Adrenal gland (tissue), 5 donors: Measurements from ENCODE around the gene LGR5.

Experiments
- POLR2A ChIP-seq, 2 donors: fragments of 450-650 bp; IDR thresholded peaks; one replicate each; pipeline ENCODE4 v1.6.1; 2017; ENCODE audit warnings: antibody characterized with exemption in 2 of 2, mild to moderate bottlenecking in 2 of 2, moderate library complexity in 1 of 2
- TF ChIP-seq, protein P1 (sequence below), 6 experiments: fragments of 450-650 bp in 4 of 6; fragments of 200-600 bp in 2 of 6; sonication (generic) in 1 of 6; IDR thresholded peaks; 1 replicate in 5 of 6; 2 replicates in 1 of 6; pipeline versions ENCODE4 v1.5.1 to v1.8.0; 2016 to 2021; ENCODE audit warnings: antibody characterized with exemption in 6 of 6, mild to moderate bottlenecking in 2 of 6, moderate library complexity in 1 of 6
- donor health status: DM: no; HTN: no; CAD: no.

GRCh38 chr12:71504476-71504875 is 64.9 kb downstream of the LGR5 start:
- TF ChIP-seq, protein P1, sequence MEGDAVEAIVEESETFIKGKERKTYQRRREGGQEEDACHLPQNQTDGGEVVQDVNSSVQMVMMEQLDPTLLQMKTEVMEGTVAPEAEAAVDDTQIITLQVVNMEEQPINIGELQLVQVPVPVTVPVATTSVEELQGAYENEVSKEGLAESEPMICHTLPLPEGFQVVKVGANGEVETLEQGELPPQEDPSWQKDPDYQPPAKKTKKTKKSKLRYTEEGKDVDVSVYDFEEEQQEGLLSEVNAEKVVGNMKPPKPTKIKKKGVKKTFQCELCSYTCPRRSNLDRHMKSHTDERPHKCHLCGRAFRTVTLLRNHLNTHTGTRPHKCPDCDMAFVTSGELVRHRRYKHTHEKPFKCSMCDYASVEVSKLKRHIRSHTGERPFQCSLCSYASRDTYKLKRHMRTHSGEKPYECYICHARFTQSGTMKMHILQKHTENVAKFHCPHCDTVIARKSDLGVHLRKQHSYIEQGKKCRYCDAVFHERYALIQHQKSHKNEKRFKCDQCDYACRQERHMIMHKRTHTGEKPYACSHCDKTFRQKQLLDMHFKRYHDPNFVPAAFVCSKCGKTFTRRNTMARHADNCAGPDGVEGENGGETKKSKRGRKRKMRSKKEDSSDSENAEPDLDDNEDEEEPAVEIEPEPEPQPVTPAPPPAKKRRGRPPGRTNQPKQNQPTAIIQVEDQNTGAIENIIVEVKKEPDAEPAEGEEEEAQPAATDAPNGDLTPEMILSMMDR (IDR thresholded peaks at IDR 0.05) = no peak
- no peak for TF ChIP-seq POLR2A (IDR thresholded peaks at IDR 0.05)
